CD14-positive monocyte (primary cell): Measurements from ENCODE around the gene UBASH3B. TPM values are rescaled to one million over a fixed set of nuclear protein-coding genes. Genes with fewer than 3 reads are reported as not detected.

Experiments used
- DNase-seq, 3 donors: peaks; one replicate each; pipeline ENCODE4 v3.0.0-alpha.2; 2011 to 2022
- H2AFZ ChIP-seq: 2 replicates; pipeline ENCODE4 v1.6.0; 2012; ENCODE audit warnings: mild to moderate bottlenecking, low read depth, low read length, inconsistent platforms; ENCODE audit not compliant: insufficient read depth, poor library complexity, severe bottlenecking
- H3K27ac ChIP-seq, 2 donors: 1 replicate in 1 of 2; 2 replicates in 1 of 2; pipeline ENCODE4 v1.5.1; 2012 to 2013; ENCODE audit warnings: low read length in 2 of 2, control low read depth in 1 of 2, inconsistent platforms in 1 of 2, low read depth in 1 of 2, mild to moderate bottlenecking in 1 of 2
- H3K27me3 ChIP-seq, 2 donors: one replicate each; pipeline versions ENCODE4 v1.6.0 to v1.6.1; 2011 to 2013; ENCODE audit warnings: low read length in 2 of 2; ENCODE audit not compliant: control insufficient read depth in 2 of 2, insufficient read depth in 2 of 2
- H3K36me3 ChIP-seq, 2 donors: replicated peaks in 1 of 2; 1 replicate in 1 of 2; 2 replicates in 1 of 2; pipeline versions ENCODE4 v1.5.1 to v1.6.1; 2012 to 2013; ENCODE audit warnings: low read length in 2 of 2, control low read depth in 1 of 2, inconsistent platforms in 1 of 2, mild to moderate bottlenecking in 1 of 2; ENCODE audit not compliant: insufficient read depth in 2 of 2, control insufficient read depth in 1 of 2
- H3K4me1 ChIP-seq, 2 donors: 1 replicate in 1 of 2; 2 replicates in 1 of 2; pipeline versions ENCODE4 v1.5.1 to v1.6.1; 2012 to 2013; ENCODE audit warnings: low read length in 2 of 2, control low read depth in 1 of 2, inconsistent platforms in 1 of 2, mild to moderate bottlenecking in 1 of 2, moderate library complexity in 1 of 2; ENCODE audit not compliant: insufficient read depth in 2 of 2, control insufficient read depth in 1 of 2
- H3K4me2 ChIP-seq: replicated peaks from 2 replicates; pipeline ENCODE3; 2012; ENCODE audit warnings: low read length, moderate library complexity, mild to moderate bottlenecking; ENCODE audit not compliant: poor library complexity, severe bottlenecking; ENCODE audit errors: extremely low read depth
- H3K4me3 ChIP-seq, 3 experiments: fragments of 200-600 bp in 1 of 3; sonication (generic) in 1 of 3; replicated peaks in 1 of 3; 1 replicate in 2 of 3; 2 replicates in 1 of 3; pipeline ENCODE4 v1.5.1; 2011 to 2013; ENCODE audit warnings: low read length in 3 of 3, mild to moderate bottlenecking in 3 of 3, control low read depth in 2 of 3, low read depth in 2 of 3, inconsistent platforms in 1 of 3, moderate library complexity in 1 of 3
- H3K79me2 ChIP-seq: 2 replicates; pipeline ENCODE4 v1.6.0; 2012; ENCODE audit warnings: mild to moderate bottlenecking, control low read depth, inconsistent platforms, low read length, moderate library complexity; ENCODE audit not compliant: insufficient read depth
- H3K9ac ChIP-seq: 2 replicates; pipeline ENCODE4 v1.6.0; 2017; ENCODE audit warnings: low read length, mild to moderate bottlenecking; ENCODE audit not compliant: insufficient read depth, poor library complexity, severe bottlenecking
- H3K9me3 ChIP-seq, 2 donors: replicated peaks in 1 of 2; 1 replicate in 1 of 2; 2 replicates in 1 of 2; pipeline versions ENCODE4 v1.5.1 to v1.6.1; 2012 to 2013; ENCODE audit warnings: low read length in 2 of 2, control low read depth in 1 of 2; ENCODE audit not compliant: control insufficient read depth in 1 of 2, insufficient read depth in 1 of 2
- H4K20me1 ChIP-seq: 2 replicates; pipeline ENCODE4 v1.6.0; 2012; ENCODE audit warnings: mild to moderate bottlenecking, low read length, control low read depth, moderate library complexity; ENCODE audit not compliant: insufficient read depth
- H3K27ac Mint-ChIP-seq, 7 donors: one replicate each; pipeline ENCODE4 v1.8.0; 2020; ENCODE audit warnings: mild to moderate bottlenecking in 7 of 7, mixed read lengths in 7 of 7, moderate library complexity in 6 of 7, inconsistent platforms in 2 of 7
- H3K27me3 Mint-ChIP-seq, 3 donors: one replicate each; pipeline ENCODE4 v1.8.0; 2021 to 2022; ENCODE audit warnings: low read depth in 3 of 3, mild to moderate bottlenecking in 3 of 3, mixed read lengths in 3 of 3, moderate library complexity in 3 of 3, inconsistent platforms in 1 of 3
- H3K36me3 Mint-ChIP-seq, 2 donors: one replicate each; pipeline ENCODE4 v1.8.0; 2020; ENCODE audit warnings: mixed read lengths in 2 of 2, inconsistent platforms in 1 of 2, mild to moderate bottlenecking in 1 of 2
- H3K4me1 Mint-ChIP-seq: one replicate; pipeline ENCODE4 v1.8.0; 2020; ENCODE audit warnings: mild to moderate bottlenecking, mixed read lengths
- H3K4me3 Mint-ChIP-seq, 2 donors: one replicate each; pipeline ENCODE4 v1.8.0; 2020; ENCODE audit warnings: mild to moderate bottlenecking in 2 of 2, mixed read lengths in 2 of 2, moderate library complexity in 1 of 2
- H3K9me3 Mint-ChIP-seq, 7 donors: one replicate each; pipeline ENCODE4 v1.8.0; 2020 to 2022; ENCODE audit warnings: mixed read lengths in 7 of 7, mild to moderate bottlenecking in 6 of 7, moderate library complexity in 6 of 7, inconsistent platforms in 2 of 7
- CTCF ChIP-seq: fragments of 200-600 bp; IDR thresholded peaks from one replicate; pipeline ENCODE4 v1.8.0; 2022; ENCODE audit warnings: antibody characterized with exemption, mild to moderate bottlenecking
- WGBS: methylation state at CpG from one replicate; pipeline ENCODE4 v1.1.5; 2013; ENCODE audit warnings: missing lambda C conversion rate; ENCODE audit not compliant: insufficient coverage; 5-methylcytosine and 5-hydroxymethylcytosine counted together
- intact Hi-C, 2 donors: fragments of 100-400 bp; cut with micrococcal nuclease; formaldehyde crosslinking; loops; one replicate each; pipeline versions ENCODE4 v1.15.0 to v1.15.1; 2023
- polyA plus RNA-seq, 3 donors: library from polyadenylated mRNA; depleted of rRNA in 1 of 3; unstranded in 2 of 3; stranded (reverse) in 1 of 3; fragments of 300-500 nt in 2 of 3; fragments of >200 nt in 1 of 3; fragmentation: Illumina TruSeq in 2 of 3; gene quantifications; 1 replicate in 2 of 3; 2 replicates in 1 of 3; pipeline ENCODE4 v1.2.3, GENCODE V29; 2012 to 2021

UBASH3B gene
- polyA plus RNA-seq, 3 donors: 3.3 to 13.5 (median 7.1) TPM

DNA sequence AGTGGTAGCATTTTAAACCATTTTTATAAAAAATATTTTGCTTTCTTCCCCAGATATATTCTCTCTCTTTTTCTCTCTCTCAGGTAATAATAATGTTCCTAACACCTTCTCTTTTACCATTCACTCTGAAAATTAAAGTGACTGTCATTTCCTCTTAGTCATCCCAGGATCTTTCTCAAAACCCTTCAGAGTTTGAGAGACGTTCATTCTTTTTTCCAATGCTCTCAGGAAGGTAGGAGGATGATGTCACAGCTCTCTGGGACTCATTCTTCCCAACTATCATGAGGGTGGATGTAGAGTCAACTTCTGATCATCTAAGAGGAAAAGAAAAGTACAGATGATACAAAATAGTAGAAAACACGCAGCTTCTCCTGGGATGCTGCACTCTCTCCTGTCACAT is 122.6 kb downstream of the UBASH3B start:
- Mint-ChIP-seq H3K9me3 (no peaks in the 10 kb centered on the region), H3K27me3 (peaks cover 0 to 5% (median 1%) of the 10 kb centered on the region in 3 donors), H3K4me3 (no peak overlapping the region), H3K27ac (no peak overlapping the region), H3K4me1 (peaks cover 31% of the 10 kb centered on the region), H3K36me3 (peaks cover 55 to 61% of the 10 kb centered on the region in 2 donors)
- no peaks in the 10 kb centered on the region for H3K27me3 ChIP-seq
- H3K9me3 ChIP-seq: no peaks in the 10 kb centered on the region
- no peak overlapping the region for H3K9ac ChIP-seq
- DNase-seq: no peak
- peaks cover 26 to 39% of the 10 kb centered on the region in 2 donors for H3K36me3 ChIP-seq
- H3K4me2 ChIP-seq: no peak overlapping the region
- H3K27ac ChIP-seq: no peak overlapping the region
- no peak overlapping the region for H3K4me3 ChIP-seq
- peaks cover 11 to 17% of the 10 kb centered on the region in 2 donors for H3K4me1 ChIP-seq
- H4K20me1 ChIP-seq: peaks cover 25% of the 10 kb centered on the region
- WGBS: no CpG with 5 or more reads among the region's 2 CpGs
- intact Hi-C loops: no loop called here
- H3K79me2 ChIP-seq: no peaks in the 10 kb centered on the region
- no peak overlapping the region for H2AFZ ChIP-seq
- TF ChIP-seq CTCF: no peak

GRCh38 chr11:122779047-122779629 is 123.6 kb downstream of the UBASH3B start:
- H3K4me2 ChIP-seq: no peak overlapping the region
- peak in 1 of 3 donors; percentile 10 for DNase-seq
- 41% methylated on average over 8 of the region's 12 CpGs for WGBS
- H3K36me3 ChIP-seq: peaks cover 32 to 49% of the 10 kb centered on the region in 2 donors
- H3K4me1 Mint-ChIP-seq: peaks cover 31% of the 10 kb centered on the region
- no peaks in the 10 kb centered on the region for H3K9me3 ChIP-seq
- H3K27me3 Mint-ChIP-seq: peaks cover 0 to 5% (median 1%) of the 10 kb centered on the region in 3 donors
- peaks cover 65 to 70% of the 10 kb centered on the region in 2 donors for H3K36me3 Mint-ChIP-seq
- TF ChIP-seq CTCF: no peak
- H3K4me3 Mint-ChIP-seq: no peak overlapping the region
- H3K9ac ChIP-seq: no peak overlapping the region
- peaks cover 16% of the 10 kb centered on the region for H4K20me1 ChIP-seq
- no peak overlapping the region for H2AFZ ChIP-seq
- no peak overlapping the region for H3K27ac ChIP-seq
- no peaks in the 10 kb centered on the region for H3K79me2 ChIP-seq
- H3K27ac Mint-ChIP-seq: peak overlapping the region in 2 of 7 donors; percentile 31 to 36
- no peaks in the 10 kb centered on the region for H3K27me3 ChIP-seq
- no peak overlapping the region for H3K4me3 ChIP-seq
- H3K4me1 ChIP-seq: peaks cover 11 to 17% of the 10 kb centered on the region in 2 donors
- intact Hi-C loops: no loop called here
- H3K9me3 Mint-ChIP-seq: no peaks in the 10 kb centered on the region
